Measurements from ENCODE around the gene LCE3D.

GRCh38 chr1:152599934-152600333 is 19.6 kb upstream of the LCE3D start, which contains the start of gene LCE3C:
- TF ChIP-seq CTCF (conservative IDR thresholded peaks at IDR 0.05; ENCODE audit: low read length) (no peak), EZH2phosphoT487 (IDR thresholded peaks at IDR 0.05; ENCODE audit: borderline replicate concordance) (no peak)
